Measurements from ENCODE around the gene LHPP.

LHPP gene

DNA sequence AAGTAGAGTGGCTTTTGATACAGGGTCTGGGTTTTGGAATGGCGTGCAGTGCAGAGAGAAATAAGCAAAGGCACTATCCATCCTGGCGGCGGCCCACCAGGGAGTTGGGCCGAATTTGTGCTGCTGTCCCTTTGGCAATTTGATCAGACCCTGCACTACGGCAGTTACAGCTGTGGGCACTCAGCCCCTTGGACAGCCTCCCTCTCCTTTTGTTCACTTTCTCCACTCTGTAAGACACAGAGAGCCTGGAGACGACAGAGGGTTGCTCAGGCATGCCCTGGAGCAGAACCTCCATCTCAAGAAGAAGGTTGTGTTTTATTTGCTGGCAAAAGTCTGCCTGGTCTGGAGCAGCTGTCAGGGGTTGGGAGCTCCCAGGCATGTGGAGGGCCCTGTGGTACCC, 55.8 kb downstream of the LHPP start:
- Histone ChIP-seq H3K27me3 (ENCODE audit: insufficient read depth, low read length) (no peaks in the 10 kb centered on the region), H3K4me3 (ENCODE audit: low read length) (no peak overlapping the region), H3K9ac (ENCODE audit: low read depth, low read length) (no peak overlapping the region), H3K9me3 (ENCODE audit: insufficient read depth, low read depth, low read length) (no peaks in the 10 kb centered on the region), H3K27ac (ENCODE audit: low read length) (no peak overlapping the region), H3K36me3 (ENCODE audit: insufficient read depth, low read depth, low read length) (no peaks in the 10 kb centered on the region), H3K4me1 (ENCODE audit: insufficient read depth, low read length) (no peaks in the 10 kb centered on the region)

DNA sequence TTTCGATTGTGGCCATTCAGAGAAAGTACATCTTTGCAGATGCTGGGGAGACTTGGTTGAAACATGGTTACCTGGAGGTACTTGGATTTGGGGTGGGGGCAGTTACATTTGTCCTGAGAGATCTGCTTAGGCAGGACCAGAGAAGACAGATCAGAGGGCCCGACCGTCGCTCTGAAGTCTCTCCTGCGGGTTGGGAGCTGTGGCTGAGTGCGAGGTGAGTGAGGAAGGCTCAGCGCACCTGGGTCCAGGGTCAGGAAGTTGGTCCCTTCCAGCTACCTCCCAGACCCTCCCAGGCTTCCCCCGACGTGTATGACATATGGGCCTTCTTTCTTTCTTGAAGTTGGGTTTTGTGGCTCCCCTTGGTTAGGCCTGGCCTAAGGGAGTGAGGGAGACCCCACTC, 56.3 kb downstream of the LHPP start:
- Histone ChIP-seq H3K27ac (ENCODE audit: low read length) (no peak overlapping the region), H3K36me3 (ENCODE audit: insufficient read depth, low read depth, low read length) (no peaks in the 10 kb centered on the region), H3K9me3 (ENCODE audit: insufficient read depth, low read depth, low read length) (no peaks in the 10 kb centered on the region), H3K4me1 (ENCODE audit: insufficient read depth, low read length) (no peaks in the 10 kb centered on the region), H3K27me3 (ENCODE audit: insufficient read depth, low read length) (no peaks in the 10 kb centered on the region), H3K9ac (ENCODE audit: low read depth, low read length) (no peak overlapping the region), H3K4me3 (ENCODE audit: low read length) (no peak overlapping the region)

DNA sequence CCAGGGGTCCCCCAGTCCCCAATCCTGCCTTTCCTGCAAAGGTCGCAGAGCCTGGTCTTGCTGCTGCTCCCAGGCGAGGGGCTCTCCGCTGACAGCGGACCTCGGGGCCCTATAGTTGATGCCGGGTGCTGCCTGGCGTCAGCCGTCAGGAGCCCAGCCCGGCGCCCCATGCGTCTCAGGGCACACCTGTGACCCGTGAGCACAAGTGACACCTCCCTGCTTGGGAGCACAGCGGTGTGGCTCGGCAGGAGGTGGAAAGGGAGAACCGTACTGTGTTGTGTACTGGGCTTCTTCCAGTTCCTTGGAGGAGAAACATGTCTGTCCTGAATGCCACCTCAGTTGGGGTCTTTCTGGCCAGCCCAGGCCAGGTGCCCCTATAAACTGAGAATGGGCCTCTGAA, 56.7 kb downstream of the LHPP start:
- H3K4me1 ChIP-seq (ENCODE audit: insufficient read depth, low read length) = no peaks in the 10 kb centered on the region
- no peaks in the 10 kb centered on the region for H3K36me3 ChIP-seq (ENCODE audit: insufficient read depth, low read depth, low read length)
- H3K9ac ChIP-seq (ENCODE audit: low read depth, low read length) = no peak overlapping the region

DNA sequence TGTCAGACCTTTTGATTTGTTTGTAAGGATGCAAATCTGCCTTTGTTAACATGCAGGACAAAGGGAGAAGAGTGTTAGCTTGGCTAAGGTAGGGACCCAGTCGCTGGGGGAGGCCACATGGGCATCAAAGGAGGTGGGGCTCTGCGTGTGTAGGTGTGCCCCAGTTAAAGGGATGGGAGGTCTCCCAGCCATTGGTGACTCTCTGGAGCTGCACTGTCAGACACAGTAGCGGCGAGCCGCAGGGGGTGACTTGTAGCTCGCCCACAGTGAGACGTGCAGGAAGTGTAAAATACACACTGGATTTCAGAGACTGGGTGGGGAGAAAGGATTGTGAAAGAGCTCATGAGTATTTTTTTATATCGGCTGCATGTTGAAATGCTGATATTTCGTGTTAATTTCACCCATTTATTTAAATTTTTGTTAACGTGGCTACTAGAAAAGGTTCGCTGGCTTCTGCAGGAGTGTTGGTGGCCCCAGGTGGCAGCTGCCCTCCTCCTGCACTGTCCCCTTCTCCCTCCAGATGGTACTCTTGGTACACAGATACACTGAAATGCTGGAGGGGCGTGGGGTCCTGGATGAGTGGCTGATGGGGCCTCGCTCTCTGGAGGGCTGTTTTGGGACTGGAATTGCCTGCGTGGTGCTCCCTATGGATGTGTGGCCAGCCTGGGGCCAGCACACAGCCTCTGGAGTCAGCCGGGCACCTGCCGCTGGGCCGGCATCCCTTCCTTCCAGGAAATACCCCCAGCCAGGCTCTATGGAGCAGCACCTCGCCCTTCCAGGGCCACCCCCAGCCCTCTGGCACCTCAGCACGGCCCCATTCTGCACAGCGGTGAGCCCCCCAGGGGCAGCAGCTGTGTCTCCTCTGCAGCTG, 59.2 kb downstream of the LHPP start:
- Histone ChIP-seq H3K4me3 (ENCODE audit: low read length) (no peak overlapping the region), H3K4me1 (ENCODE audit: insufficient read depth, low read length) (no peaks in the 10 kb centered on the region), H3K27me3 (ENCODE audit: insufficient read depth, low read length) (no peaks in the 10 kb centered on the region), H3K9ac (ENCODE audit: low read depth, low read length) (no peak overlapping the region), H3K27ac (ENCODE audit: low read length) (no peak overlapping the region), H3K36me3 (ENCODE audit: insufficient read depth, low read depth, low read length) (no peaks in the 10 kb centered on the region), H3K9me3 (ENCODE audit: insufficient read depth, low read depth, low read length) (no peaks in the 10 kb centered on the region)

More for the DNA sequence above, 56.7 kb downstream of the LHPP start:
- Histone ChIP-seq H3K4me3 (ENCODE audit: low read length) (no peak overlapping the region), H3K27ac (ENCODE audit: low read length) (no peak overlapping the region), H3K9me3 (ENCODE audit: insufficient read depth, low read depth, low read length) (no peaks in the 10 kb centered on the region), H3K27me3 (ENCODE audit: insufficient read depth, low read length) (no peaks in the 10 kb centered on the region)

DNA sequence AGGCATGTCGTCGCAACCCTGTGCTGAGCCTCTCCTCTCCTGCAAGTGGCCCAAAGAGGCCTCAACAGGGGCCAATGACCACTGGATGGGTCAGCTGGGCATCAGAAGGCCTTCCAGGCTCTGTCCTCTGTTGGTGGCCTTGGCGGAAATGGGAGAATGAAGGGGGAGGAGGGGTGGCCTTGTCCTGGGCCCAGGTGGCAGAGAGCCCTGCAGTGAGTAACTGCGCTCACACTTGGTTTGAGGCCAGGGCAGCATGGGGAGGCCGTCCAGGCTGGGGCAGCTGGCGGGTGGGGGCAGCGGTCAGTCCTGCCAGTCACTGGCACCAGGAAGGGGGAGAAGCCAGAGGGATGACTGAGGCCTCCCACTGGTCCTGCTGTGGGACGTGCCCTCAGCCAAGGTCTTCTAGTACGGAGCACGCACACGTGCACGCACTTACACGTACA, 59.8 kb downstream of the LHPP start:
- Histone ChIP-seq H3K9me3 (ENCODE audit: insufficient read depth, low read depth, low read length) (no peaks in the 10 kb centered on the region), H3K36me3 (ENCODE audit: insufficient read depth, low read depth, low read length) (no peaks in the 10 kb centered on the region), H3K4me1 (ENCODE audit: insufficient read depth, low read length) (no peaks in the 10 kb centered on the region), H3K9ac (ENCODE audit: low read depth, low read length) (no peak overlapping the region), H3K4me3 (ENCODE audit: low read length) (no peak overlapping the region), H3K27ac (ENCODE audit: low read length) (no peak overlapping the region), H3K27me3 (ENCODE audit: insufficient read depth, low read length) (no peaks in the 10 kb centered on the region)

DNA sequence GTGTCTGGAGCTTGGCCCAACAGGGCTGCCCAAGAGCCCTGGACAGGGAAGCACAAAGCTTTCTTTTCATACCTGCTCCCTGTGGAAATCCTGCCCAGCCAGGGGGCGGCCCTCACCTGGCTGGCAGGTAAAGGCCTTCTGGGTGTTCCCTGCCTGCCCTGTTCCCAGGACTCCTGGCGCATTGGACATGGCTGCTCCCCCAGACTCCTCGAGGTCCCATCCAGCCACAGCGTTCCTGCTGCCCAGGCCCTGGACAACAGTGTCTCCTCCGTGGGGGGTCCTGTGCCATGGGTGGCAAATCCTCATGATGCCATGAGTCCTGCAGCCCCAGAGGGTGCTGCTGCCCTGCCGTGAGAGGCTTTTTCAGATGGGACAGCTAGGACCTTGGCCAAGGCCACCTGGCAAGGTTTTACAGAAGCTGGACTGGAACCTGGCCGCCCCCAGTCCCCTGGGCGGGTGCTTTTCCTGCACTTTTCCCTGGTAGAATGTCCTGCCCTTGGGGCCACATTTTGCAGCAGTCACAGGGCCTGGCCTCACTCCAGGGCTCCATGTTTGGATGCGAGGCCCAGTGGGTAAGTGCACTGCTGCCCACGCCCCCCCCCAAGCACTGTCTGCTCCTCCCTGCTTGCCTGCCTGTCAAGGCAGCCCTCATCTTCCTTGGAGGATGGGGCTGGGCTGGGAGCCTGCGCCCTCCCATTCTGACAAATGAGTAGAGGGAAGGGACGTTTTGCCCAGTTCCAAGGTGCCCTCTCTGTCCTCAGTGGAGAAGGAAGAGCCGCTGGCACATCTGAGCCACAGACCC, 60.7 kb downstream of the LHPP start:
- no peaks in the 10 kb centered on the region for H3K4me1 ChIP-seq (ENCODE audit: insufficient read depth, low read length)
- H3K9ac ChIP-seq (ENCODE audit: low read depth, low read length) = no peak overlapping the region
- no peaks in the 10 kb centered on the region for H3K9me3 ChIP-seq (ENCODE audit: insufficient read depth, low read depth, low read length)
- no peaks in the 10 kb centered on the region for H3K27me3 ChIP-seq (ENCODE audit: insufficient read depth, low read length)
- H3K27ac ChIP-seq (ENCODE audit: low read length) = no peak overlapping the region
- H3K36me3 ChIP-seq (ENCODE audit: insufficient read depth, low read depth, low read length) = no peaks in the 10 kb centered on the region
- no peak overlapping the region for H3K4me3 ChIP-seq (ENCODE audit: low read length)

DNA sequence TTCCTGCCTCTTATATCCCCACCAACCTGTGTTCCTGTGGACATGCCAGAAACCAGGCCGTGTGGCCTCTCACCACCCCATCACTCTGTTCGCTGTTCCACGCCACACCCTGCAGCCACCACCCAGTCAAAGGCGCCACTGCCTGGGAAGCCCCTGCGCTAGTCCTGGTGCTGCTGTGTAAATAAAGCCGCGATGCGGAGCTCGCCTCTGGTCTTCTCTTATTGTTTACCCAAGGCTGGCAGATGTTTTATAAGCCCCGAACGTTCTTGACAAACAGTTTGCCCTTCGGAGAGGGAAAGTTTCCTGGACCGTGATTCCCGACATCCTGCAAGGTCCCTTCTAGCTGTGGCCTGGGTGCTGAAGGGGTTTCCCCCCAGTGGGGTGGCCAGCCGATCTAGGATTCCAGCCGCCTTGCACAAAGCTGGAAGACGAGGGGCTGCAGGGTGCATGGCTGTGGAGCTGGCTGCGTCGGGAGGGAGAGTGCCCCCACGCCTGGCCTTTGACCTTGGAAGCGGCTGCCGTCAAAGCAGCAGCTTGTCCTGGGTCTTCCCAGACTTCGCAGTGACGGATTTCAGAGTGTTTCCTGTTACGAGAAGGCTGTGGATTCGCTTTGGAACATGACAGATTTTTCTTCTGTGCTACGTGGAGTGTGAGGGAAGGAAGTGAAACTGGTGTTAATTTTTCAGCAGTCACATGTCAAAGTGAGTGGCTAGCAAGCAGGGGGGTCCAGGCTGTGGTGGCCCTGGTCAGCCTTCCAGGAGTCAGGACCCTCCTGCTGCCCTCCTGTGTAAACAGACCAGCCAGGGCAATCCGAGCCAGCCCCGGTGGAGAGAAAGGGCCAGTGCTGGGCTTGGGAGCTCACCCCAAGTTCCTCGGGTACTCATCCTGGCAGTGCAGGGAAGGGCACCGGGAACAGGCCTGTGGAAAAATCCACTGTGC, 61.6 kb downstream of the LHPP start:
- no peaks in the 10 kb centered on the region for H3K9me3 ChIP-seq (ENCODE audit: insufficient read depth, low read depth, low read length)
- H3K36me3 ChIP-seq (ENCODE audit: insufficient read depth, low read depth, low read length) = no peaks in the 10 kb centered on the region
- H3K4me3 ChIP-seq (ENCODE audit: low read length) = no peak overlapping the region
- no peaks in the 10 kb centered on the region for H3K27me3 ChIP-seq (ENCODE audit: insufficient read depth, low read length)
- no peaks in the 10 kb centered on the region for H3K4me1 ChIP-seq (ENCODE audit: insufficient read depth, low read length)
- H3K9ac ChIP-seq (ENCODE audit: low read depth, low read length) = no peak overlapping the region
- H3K27ac ChIP-seq (ENCODE audit: low read length) = no peak overlapping the region

DNA sequence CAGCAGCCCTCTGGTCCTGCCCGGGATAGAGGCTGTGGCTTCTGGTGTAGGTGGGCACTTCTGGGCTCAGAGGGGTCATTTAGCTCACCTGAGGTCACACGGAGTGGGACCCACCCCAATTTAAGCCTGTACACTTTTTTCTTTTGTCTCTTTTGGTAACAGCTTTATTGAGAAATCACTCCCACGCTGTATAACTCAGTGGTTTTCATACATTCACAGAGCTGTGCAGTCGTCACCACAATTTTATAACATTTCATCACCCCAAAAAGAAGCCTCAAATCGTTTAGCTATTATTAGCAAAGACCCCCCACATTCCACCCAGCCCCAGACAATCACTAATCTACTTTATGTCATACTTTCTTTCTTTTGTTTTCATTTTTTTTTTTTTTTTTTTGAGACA, 62.3 kb downstream of the LHPP start:
- H3K9me3 ChIP-seq (ENCODE audit: insufficient read depth, low read depth, low read length) = no peaks in the 10 kb centered on the region
- H3K9ac ChIP-seq (ENCODE audit: low read depth, low read length) = no peak overlapping the region
- no peaks in the 10 kb centered on the region for H3K27me3 ChIP-seq (ENCODE audit: insufficient read depth, low read length)
- no peak overlapping the region for H3K27ac ChIP-seq (ENCODE audit: low read length)
- no peaks in the 10 kb centered on the region for H3K36me3 ChIP-seq (ENCODE audit: insufficient read depth, low read depth, low read length)
- H3K4me1 ChIP-seq (ENCODE audit: insufficient read depth, low read length) = no peaks in the 10 kb centered on the region
- H3K4me3 ChIP-seq (ENCODE audit: low read length) = no peak overlapping the region

DNA sequence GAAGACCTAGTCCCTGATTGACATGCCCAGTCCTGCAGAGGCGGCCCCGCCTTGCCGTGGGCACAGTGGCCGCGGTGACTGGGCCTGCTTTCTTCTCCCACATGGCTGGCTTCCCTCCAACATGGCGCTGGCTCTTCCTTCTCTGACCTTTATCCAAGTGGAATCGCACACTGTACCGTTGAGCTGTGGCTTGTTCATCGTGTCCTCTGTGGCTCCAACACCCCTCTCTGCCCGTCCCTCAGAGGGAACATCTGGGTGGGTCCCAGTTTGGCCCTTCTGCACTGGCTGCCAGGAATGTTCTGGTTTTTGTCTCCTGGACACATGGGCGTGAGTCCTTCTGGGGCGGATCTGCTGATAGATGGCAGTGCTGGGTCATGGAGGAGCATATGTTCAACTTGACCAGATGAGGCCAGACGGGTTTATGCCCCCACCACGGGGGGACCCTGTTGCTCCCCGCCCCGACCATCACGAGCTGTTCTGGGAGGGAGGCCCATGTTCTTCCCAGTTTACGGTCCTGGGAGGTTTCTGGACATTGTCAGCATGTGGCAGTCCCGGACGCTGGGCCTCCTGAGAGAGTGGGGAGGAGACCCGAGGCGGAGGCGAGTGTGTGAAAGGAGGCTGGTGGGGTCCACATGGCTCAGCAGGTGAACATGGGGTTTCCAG, 63.5 kb downstream of the LHPP start:
- no peaks in the 10 kb centered on the region for H3K9me3 ChIP-seq (ENCODE audit: insufficient read depth, low read depth, low read length)
- no peak overlapping the region for H3K4me3 ChIP-seq (ENCODE audit: low read length)
- H3K27me3 ChIP-seq (ENCODE audit: insufficient read depth, low read length) = no peaks in the 10 kb centered on the region
- no peak overlapping the region for H3K9ac ChIP-seq (ENCODE audit: low read depth, low read length)
- no peaks in the 10 kb centered on the region for H3K4me1 ChIP-seq (ENCODE audit: insufficient read depth, low read length)
- H3K36me3 ChIP-seq (ENCODE audit: insufficient read depth, low read depth, low read length) = no peaks in the 10 kb centered on the region
- H3K27ac ChIP-seq (ENCODE audit: low read length) = no peak overlapping the region

DNA sequence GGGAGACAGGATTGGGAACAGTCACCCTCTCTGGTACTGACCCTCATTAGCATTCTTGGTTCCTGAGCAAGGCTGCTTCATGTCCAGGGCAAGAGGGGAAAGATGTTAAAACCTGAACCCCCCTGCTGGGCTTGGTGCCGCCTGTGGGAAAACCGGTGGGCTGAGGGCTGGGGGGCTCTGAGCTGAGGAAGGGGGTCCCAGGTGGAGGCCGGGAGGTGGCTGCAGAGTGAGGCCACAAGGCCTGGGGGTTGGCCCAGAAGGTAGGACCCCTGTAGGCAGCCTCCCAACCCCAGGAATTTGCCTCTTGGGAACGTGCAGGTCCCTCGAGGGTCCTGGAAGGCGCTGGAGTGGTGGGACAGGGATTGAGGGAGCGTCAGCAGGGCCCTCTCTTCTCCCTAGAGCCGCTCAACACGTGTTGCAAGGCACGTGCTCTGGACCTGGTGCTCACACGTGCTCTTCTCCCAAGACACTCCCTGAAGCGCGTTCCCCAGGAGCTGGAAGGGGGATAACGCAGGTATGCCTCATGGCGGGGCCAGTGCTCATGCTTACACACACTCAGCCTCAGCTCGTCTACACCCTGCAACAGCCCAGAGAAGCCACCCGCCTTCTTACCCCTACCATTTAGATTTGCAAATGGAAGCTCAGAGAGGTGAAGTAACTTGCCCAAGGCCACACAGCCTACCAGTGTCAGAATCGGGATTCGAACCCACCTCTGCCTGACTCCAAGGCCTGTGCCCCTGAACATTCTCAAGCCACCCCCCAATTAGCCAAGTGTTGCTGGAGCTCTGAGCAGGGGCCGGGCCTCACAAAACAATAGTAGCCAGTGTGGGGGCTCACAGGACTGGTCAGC, 64.4 kb downstream of the LHPP start:
- Histone ChIP-seq H3K9ac (ENCODE audit: low read depth, low read length) (no peak overlapping the region), H3K36me3 (ENCODE audit: insufficient read depth, low read depth, low read length) (no peaks in the 10 kb centered on the region), H3K4me3 (ENCODE audit: low read length) (no peak overlapping the region), H3K27me3 (ENCODE audit: insufficient read depth, low read length) (no peaks in the 10 kb centered on the region), H3K27ac (ENCODE audit: low read length) (no peak overlapping the region), H3K4me1 (ENCODE audit: insufficient read depth, low read length) (no peaks in the 10 kb centered on the region), H3K9me3 (ENCODE audit: insufficient read depth, low read depth, low read length) (no peaks in the 10 kb centered on the region)

Measured in iPS-20b (cell line).